HepG2 (cell line): Measurements from ENCODE around the gene CDKN1A. TPM values are rescaled to one million over a fixed set of nuclear protein-coding genes. Genes with fewer than 3 reads are reported as not detected.

Experiments
- CHD2 ChIP-seq: IDR thresholded peaks from 2 replicates; pipeline ENCODE4 v1.6.1; 2011; ENCODE audit warnings: low read depth, low read length, improper control_type of control experiment
- CREM ChIP-seq, 2 experiments: sonication (generic) in 1 of 2; formaldehyde crosslinking in 1 of 2; IDR thresholded peaks; 2 replicates each; pipeline versions ENCODE4 v1.4.0 to v1.6.1; 2016 to 2020; ENCODE audit warnings: antibody characterized with exemption in 1 of 2, mild to moderate bottlenecking in 1 of 2, missing genetic modification reagents in 1 of 2
- DMAP1 ChIP-seq: IDR thresholded peaks from 2 replicates; pipeline ENCODE4 v1.6.1; 2016
- ELF1 ChIP-seq: sonication (generic); formaldehyde crosslinking; IDR thresholded peaks from 2 replicates; pipeline ENCODE4 v1.4.0; 2020; ENCODE audit warnings: missing genetic modification reagents
- ETV5 ChIP-seq: IDR thresholded peaks from 2 replicates; pipeline ENCODE4 v1.6.1; 2018; ENCODE audit warnings: missing biosample characterization, missing genetic modification reagents, inconsistent platforms, borderline replicate concordance
- FOSL1 ChIP-seq: sonication (generic); formaldehyde crosslinking; IDR thresholded peaks from 2 replicates; pipeline ENCODE4 v1.9.0; 2021; ENCODE audit warnings: missing genetic modification reagents, borderline replicate concordance
- HDAC2 ChIP-seq: sonication (generic); formaldehyde crosslinking; IDR thresholded peaks from 2 replicates; pipeline ENCODE4 v1.4.0; 2020; ENCODE audit warnings: missing genetic modification reagents
- KMT2B ChIP-seq: IDR thresholded peaks from 2 replicates; pipeline ENCODE4 v1.6.1; 2016; ENCODE audit warnings: missing genetic modification reagents, missing compliant biosample characterization
- YY1 ChIP-seq: IDR thresholded peaks from 2 replicates; pipeline ENCODE4 v1.6.1; 2011; ENCODE audit warnings: low read length, low read depth, moderate library complexity, mild to moderate bottlenecking; ENCODE audit not compliant: insufficient read depth, insufficient replicate concordance
- ZBTB8A ChIP-seq: sonication (generic); formaldehyde crosslinking; IDR thresholded peaks from 2 replicates; pipeline ENCODE4 v1.4.0; 2020; ENCODE audit warnings: mild to moderate bottlenecking, low read depth, missing genetic modification reagents, borderline replicate concordance
- ZNF501 ChIP-seq: sonication (generic); formaldehyde crosslinking; IDR thresholded peaks from 2 replicates; pipeline ENCODE4 v1.5.1; 2020; ENCODE audit warnings: mild to moderate bottlenecking, moderate library complexity, missing genetic modification reagents
- ZNF567 ChIP-seq: sonication (generic); formaldehyde crosslinking; IDR thresholded peaks from 2 replicates; pipeline ENCODE4 v1.8.1; 2023; ENCODE audit warnings: mild to moderate bottlenecking, missing genetic modification reagents, borderline replicate concordance
- ZNF749 ChIP-seq: sonication (generic); formaldehyde crosslinking; IDR thresholded peaks from 2 replicates; pipeline ENCODE4 v1.8.0; 2022; ENCODE audit warnings: mild to moderate bottlenecking, missing genetic modification reagents, moderate library complexity, borderline replicate concordance
- ZNF777 ChIP-seq: sonication (generic); formaldehyde crosslinking; IDR thresholded peaks from 2 replicates; pipeline ENCODE4 v1.4.0; 2020; ENCODE audit warnings: missing genetic modification reagents
- ZNF788 ChIP-seq: sonication (generic); formaldehyde crosslinking; IDR thresholded peaks from 2 replicates; pipeline ENCODE4 v1.5.0; 2020; ENCODE audit warnings: mild to moderate bottlenecking, missing genetic modification reagents, borderline replicate concordance
- polyA plus RNA-seq, 8 experiments: library from polyadenylated mRNA; depleted of rRNA in 3 of 8; stranded (reverse) in 7 of 8; unstranded in 1 of 8; fragments of >200 nt; fragmentation: Illumina TruSeq in 4 of 8; extraction: Trizol in 4 of 8; gene quantifications; 2 replicates each; pipeline versions ENCODE4 v1.2.1 to v1.2.3, GENCODE V29; 2011 to 2016; ENCODE audit warnings: low read depth in 4 of 8, missing spikeins in 1 of 8, mixed read lengths in 1 of 8; ENCODE audit not compliant: insufficient read depth in 1 of 8
- total RNA-seq, 5 experiments: library from RNA; depleted of rRNA; stranded (reverse); fragments of >200 nt; fragmentation: Illumina TruSeq; extraction: Trizol; gene quantifications; 2 replicates each; pipeline ENCODE4 v1.2.3, GENCODE V29; 2016; ENCODE audit warnings: low read depth in 1 of 5
- TF ChIP-seq, protein P1 (sequence below): sonication (generic); formaldehyde crosslinking; IDR thresholded peaks from 2 replicates; pipeline ENCODE4 v1.4.0; 2020; ENCODE audit warnings: missing genetic modification reagents, borderline replicate concordance
- TF ChIP-seq, protein P2 (sequence below): sonication (generic); formaldehyde crosslinking; IDR thresholded peaks from 2 replicates; pipeline ENCODE4 v1.8.1; 2022; ENCODE audit warnings: low read depth, mild to moderate bottlenecking, missing genetic modification reagents
- TF ChIP-seq, protein P3 (sequence below), 2 experiments: fragments of 450-650 bp in 1 of 2; sonication (generic) in 1 of 2; formaldehyde crosslinking; IDR thresholded peaks; 2 replicates each; pipeline versions ENCODE4 v1.5.0 to v1.8.0; 2020 to 2022; ENCODE audit warnings: mild to moderate bottlenecking in 1 of 2, missing genetic modification reagents in 1 of 2
- TF ChIP-seq, protein P4 (sequence below): sonication (generic); formaldehyde crosslinking; IDR thresholded peaks from 2 replicates; pipeline ENCODE4 v1.9.0; 2021; ENCODE audit warnings: missing genetic modification reagents, mild to moderate bottlenecking, borderline replicate concordance

The CDKN1A gene
- total and polyA plus RNA-seq, 2 of the 13 experiments (the other 11 are each of a cell fraction or from before 2014, with no cell fraction given): 60.7 to 92.1 TPM

DNA sequence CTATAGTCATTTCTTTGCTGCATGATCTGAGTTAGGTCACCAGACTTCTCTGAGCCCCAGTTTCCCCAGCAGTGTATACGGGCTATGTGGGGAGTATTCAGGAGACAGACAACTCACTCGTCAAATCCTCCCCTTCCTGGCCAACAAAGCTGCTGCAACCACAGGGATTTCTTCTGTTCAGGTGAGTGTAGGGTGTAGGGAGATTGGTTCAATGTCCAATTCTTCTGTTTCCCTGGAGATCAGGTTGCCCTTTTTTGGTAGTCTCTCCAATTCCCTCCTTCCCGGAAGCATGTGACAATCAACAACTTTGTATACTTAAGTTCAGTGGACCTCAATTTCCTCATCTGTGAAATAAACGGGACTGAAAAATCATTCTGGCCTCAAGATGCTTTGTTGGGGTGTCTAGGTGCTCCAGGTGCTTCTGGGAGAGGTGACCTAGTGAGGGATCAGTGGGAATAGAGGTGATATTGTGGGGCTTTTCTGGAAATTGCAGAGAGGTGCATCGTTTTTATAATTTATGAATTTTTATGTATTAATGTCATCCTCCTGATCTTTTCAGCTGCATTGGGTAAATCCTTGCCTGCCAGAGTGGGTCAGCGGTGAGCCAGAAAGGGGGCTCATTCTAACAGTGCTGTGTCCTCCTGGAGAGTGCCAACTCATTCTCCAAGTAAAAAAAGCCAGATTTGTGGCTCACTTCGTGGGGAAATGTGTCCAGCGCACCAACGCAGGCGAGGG lies 594 bp upstream of the CDKN1A start (continued):
- TF ChIP-seq ZNF788 (CRISPR knock-in tag) (0 out of 2 replicates have a peak, but pooled peaks have one; percentile 5), DMAP1 (peak; percentile 23; the same call in 1 of the 2 replicates), ETV5 (CRISPR knock-in tag) (peak; percentile 64; the same call in 1 of the 2 replicates), YY1 (no peak), CHD2 (0 out of 2 replicates have a peak, but pooled peaks have one; percentile 19), ZBTB8A (CRISPR knock-in tag) (peak; percentile 20; the same call in 1 of the 2 replicates), HDAC2 (CRISPR knock-in tag) (peak; percentile 13), ZNF777 (CRISPR knock-in tag) (no peak), KMT2B (CRISPR knock-in tag) (0 out of 2 replicates have a peak, but pooled peaks have one; percentile 12), ZNF501 (CRISPR knock-in tag) (peak; percentile 12; the same call in 1 of the 2 replicates), ZNF749 (CRISPR knock-in tag) (no peak), ZNF567 (0 out of 2 replicates have a peak, but pooled peaks have one; percentile 3), CREM (IDR thresholded peaks at IDR 0.05) (peak; percentile 39; the same call in 1 of the 2 replicates), CREM (CRISPR knock-in tag; IDR thresholded peaks at IDR 0.05) (no peak), ELF1 (peak; percentile 62), FOSL1 (no peak)
- TF ChIP-seq, protein P1, sequence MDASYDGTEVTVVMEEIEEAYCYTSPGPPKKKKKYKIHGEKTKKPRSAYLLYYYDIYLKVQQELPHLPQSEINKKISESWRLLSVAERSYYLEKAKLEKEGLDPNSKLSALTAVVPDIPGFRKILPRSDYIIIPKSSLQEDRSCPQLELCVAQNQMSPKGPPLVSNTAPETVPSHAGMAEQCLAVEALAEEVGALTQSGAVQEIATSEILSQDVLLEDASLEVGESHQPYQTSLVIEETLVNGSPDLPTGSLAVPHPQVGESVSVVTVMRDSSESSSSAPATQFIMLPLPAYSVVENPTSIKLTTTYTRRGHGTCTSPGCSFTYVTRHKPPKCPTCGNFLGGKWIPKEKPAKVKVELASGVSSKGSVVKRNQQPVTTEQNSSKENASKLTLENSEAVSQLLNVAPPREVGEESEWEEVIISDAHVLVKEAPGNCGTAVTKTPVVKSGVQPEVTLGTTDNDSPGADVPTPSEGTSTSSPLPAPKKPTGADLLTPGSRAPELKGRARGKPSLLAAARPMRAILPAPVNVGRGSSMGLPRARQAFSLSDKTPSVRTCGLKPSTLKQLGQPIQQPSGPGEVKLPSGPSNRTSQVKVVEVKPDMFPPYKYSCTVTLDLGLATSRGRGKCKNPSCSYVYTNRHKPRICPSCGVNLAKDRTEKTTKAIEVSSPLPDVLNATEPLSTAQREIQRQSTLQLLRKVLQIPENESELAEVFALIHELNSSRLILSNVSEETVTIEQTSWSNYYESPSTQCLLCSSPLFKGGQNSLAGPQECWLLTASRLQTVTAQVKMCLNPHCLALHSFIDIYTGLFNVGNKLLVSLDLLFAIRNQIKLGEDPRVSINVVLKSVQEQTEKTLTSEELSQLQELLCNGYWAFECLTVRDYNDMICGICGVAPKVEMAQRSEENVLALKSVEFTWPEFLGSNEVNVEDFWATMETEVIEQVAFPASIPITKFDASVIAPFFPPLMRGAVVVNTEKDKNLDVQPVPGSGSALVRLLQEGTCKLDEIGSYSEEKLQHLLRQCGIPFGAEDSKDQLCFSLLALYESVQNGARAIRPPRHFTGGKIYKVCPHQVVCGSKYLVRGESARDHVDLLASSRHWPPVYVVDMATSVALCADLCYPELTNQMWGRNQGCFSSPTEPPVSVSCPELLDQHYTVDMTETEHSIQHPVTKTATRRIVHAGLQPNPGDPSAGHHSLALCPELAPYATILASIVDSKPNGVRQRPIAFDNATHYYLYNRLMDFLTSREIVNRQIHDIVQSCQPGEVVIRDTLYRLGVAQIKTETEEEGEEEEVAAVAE (CRISPR knock-in tag): 0 out of 2 replicates have a peak, but pooled peaks have one; percentile 49
- TF ChIP-seq, protein P2, sequence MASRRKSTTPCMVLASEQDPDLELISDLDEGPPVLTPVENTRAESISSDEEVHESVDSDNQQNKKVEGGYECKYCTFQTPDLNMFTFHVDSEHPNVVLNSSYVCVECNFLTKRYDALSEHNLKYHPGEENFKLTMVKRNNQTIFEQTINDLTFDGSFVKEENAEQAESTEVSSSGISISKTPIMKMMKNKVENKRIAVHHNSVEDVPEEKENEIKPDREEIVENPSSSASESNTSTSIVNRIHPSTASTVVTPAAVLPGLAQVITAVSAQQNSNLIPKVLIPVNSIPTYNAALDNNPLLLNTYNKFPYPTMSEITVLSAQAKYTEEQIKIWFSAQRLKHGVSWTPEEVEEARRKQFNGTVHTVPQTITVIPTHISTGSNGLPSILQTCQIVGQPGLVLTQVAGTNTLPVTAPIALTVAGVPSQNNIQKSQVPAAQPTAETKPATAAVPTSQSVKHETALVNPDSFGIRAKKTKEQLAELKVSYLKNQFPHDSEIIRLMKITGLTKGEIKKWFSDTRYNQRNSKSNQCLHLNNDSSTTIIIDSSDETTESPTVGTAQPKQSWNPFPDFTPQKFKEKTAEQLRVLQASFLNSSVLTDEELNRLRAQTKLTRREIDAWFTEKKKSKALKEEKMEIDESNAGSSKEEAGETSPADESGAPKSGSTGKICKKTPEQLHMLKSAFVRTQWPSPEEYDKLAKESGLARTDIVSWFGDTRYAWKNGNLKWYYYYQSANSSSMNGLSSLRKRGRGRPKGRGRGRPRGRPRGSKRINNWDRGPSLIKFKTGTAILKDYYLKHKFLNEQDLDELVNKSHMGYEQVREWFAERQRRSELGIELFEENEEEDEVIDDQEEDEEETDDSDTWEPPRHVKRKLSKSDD: no peak
- TF ChIP-seq, protein P3, sequence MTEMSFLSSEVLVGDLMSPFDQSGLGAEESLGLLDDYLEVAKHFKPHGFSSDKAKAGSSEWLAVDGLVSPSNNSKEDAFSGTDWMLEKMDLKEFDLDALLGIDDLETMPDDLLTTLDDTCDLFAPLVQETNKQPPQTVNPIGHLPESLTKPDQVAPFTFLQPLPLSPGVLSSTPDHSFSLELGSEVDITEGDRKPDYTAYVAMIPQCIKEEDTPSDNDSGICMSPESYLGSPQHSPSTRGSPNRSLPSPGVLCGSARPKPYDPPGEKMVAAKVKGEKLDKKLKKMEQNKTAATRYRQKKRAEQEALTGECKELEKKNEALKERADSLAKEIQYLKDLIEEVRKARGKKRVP (CRISPR knock-in tag; IDR thresholded peaks at IDR 0.05): peak in 1 of 2 experiments; percentile 79; a peak in 2 of 4 replicates
- TF ChIP-seq, protein P4, sequence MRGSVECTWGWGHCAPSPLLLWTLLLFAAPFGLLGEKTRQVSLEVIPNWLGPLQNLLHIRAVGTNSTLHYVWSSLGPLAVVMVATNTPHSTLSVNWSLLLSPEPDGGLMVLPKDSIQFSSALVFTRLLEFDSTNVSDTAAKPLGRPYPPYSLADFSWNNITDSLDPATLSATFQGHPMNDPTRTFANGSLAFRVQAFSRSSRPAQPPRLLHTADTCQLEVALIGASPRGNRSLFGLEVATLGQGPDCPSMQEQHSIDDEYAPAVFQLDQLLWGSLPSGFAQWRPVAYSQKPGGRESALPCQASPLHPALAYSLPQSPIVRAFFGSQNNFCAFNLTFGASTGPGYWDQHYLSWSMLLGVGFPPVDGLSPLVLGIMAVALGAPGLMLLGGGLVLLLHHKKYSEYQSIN: no peak
